ENCODE data around the gene FAM234B.

FAM234B gene

GRCh38 chr12:13060581-13060980, 16.4 kb downstream of the FAM234B start:
- Histone ChIP-seq H2AFZ (ENCODE audit: low read depth, low read length) (no peak overlapping the region), H3K79me2 (ENCODE audit: insufficient read depth, low read length) (no peaks in the 10 kb centered on the region), H3K27ac (ENCODE audit: low read length) (no peak overlapping the region), H3K9me3 (ENCODE audit: insufficient read depth, low read length, severe bottlenecking) (no peaks in the 10 kb centered on the region), H3K4me2 (ENCODE audit: insufficient read depth, low read length) (no peak overlapping the region), H3K9ac (ENCODE audit: low read depth, low read length) (no peak overlapping the region), H3K27me3 (ENCODE audit: insufficient read depth, low read length, poor library complexity) (peaks cover 7% of the 10 kb centered on the region), H3K4me1 (ENCODE audit: insufficient read depth, low read length) (no peaks in the 10 kb centered on the region), H3K4me3 (ENCODE audit: low read depth in 1 of 2, low read length in 2 of 2) (no peak overlapping the region), H3K36me3 (ENCODE audit: insufficient read depth, low read length) (no peaks in the 10 kb centered on the region), H4K20me1 (ENCODE audit: insufficient read depth, low read length) (no peaks in the 10 kb centered on the region)
- no peak for DNase-seq
- no peak for ATAC-seq (ENCODE audit: insufficient read depth, low read depth)
- TF ChIP-seq CTCF (IDR thresholded peaks at IDR 0.05; ENCODE audit: borderline replicate concordance, extremely low read depth, low read length, poor library complexity, severe bottlenecking) (no peak), EZH2 (IDR thresholded peaks at IDR 0.05; ENCODE audit: borderline replicate concordance, low read depth, low read length, severe bottlenecking) (no peak)

- no peak for TF ChIP-seq EZH2 (IDR thresholded peaks at IDR 0.05; ENCODE audit: borderline replicate concordance, low read depth, low read length, severe bottlenecking)
- no peak for TF ChIP-seq CTCF (IDR thresholded peaks at IDR 0.05; ENCODE audit: borderline replicate concordance, extremely low read depth, low read length, poor library complexity, severe bottlenecking)
- Histone ChIP-seq H3K4me3 (ENCODE audit: low read depth in 1 of 2, low read length in 2 of 2) (no peak overlapping the region), H3K36me3 (ENCODE audit: insufficient read depth, low read length) (no peaks in the 10 kb centered on the region), H3K9me3 (ENCODE audit: insufficient read depth, low read length, severe bottlenecking) (no peaks in the 10 kb centered on the region), H3K4me1 (ENCODE audit: insufficient read depth, low read length) (no peaks in the 10 kb centered on the region), H2AFZ (ENCODE audit: low read depth, low read length) (no peak overlapping the region), H3K4me2 (ENCODE audit: insufficient read depth, low read length) (no peak overlapping the region), H3K27me3 (ENCODE audit: insufficient read depth, low read length, poor library complexity) (peaks cover 7% of the 10 kb centered on the region), H4K20me1 (ENCODE audit: insufficient read depth, low read length) (no peaks in the 10 kb centered on the region), H3K79me2 (ENCODE audit: insufficient read depth, low read length) (no peaks in the 10 kb centered on the region), H3K9ac (ENCODE audit: low read depth, low read length) (no peak overlapping the region), H3K27ac (ENCODE audit: low read length) (no peak overlapping the region)
- DNase-seq (no peak), ATAC-seq (ENCODE audit: insufficient read depth, low read depth) (no peak)
Observed at GRCh38 chr12:13061377-13061776, 17.2 kb downstream of the FAM234B start.

GRCh38 chr12:13062669-13063068, 18.5 kb downstream of the FAM234B start:
- Histone ChIP-seq H3K9ac (ENCODE audit: low read depth, low read length) (no peak overlapping the region), H4K20me1 (ENCODE audit: insufficient read depth, low read length) (no peaks in the 10 kb centered on the region), H3K4me1 (ENCODE audit: insufficient read depth, low read length) (no peaks in the 10 kb centered on the region), H3K4me2 (ENCODE audit: insufficient read depth, low read length) (no peak overlapping the region), H3K79me2 (ENCODE audit: insufficient read depth, low read length) (no peaks in the 10 kb centered on the region), H3K36me3 (ENCODE audit: insufficient read depth, low read length) (no peaks in the 10 kb centered on the region), H3K27ac (ENCODE audit: low read length) (no peak overlapping the region), H3K4me3 (ENCODE audit: low read depth in 1 of 2, low read length in 2 of 2) (no peak overlapping the region), H3K9me3 (ENCODE audit: insufficient read depth, low read length, severe bottlenecking) (no peaks in the 10 kb centered on the region), H2AFZ (ENCODE audit: low read depth, low read length) (no peak overlapping the region), H3K27me3 (ENCODE audit: insufficient read depth, low read length, poor library complexity) (peaks cover 9% of the 10 kb centered on the region)
- DNase-seq = no peak
- TF ChIP-seq CTCF (IDR thresholded peaks at IDR 0.05; ENCODE audit: borderline replicate concordance, extremely low read depth, low read length, poor library complexity, severe bottlenecking) = no peak
- TF ChIP-seq EZH2 (IDR thresholded peaks at IDR 0.05; ENCODE audit: borderline replicate concordance, low read depth, low read length, severe bottlenecking) = no peak
- no peak for ATAC-seq (ENCODE audit: insufficient read depth, low read depth)

- no peak overlapping the region for H3K4me3 ChIP-seq (ENCODE audit: low read depth in 1 of 2, low read length in 2 of 2)
- no peak for TF ChIP-seq EZH2 (IDR thresholded peaks at IDR 0.05; ENCODE audit: borderline replicate concordance, low read depth, low read length, severe bottlenecking)
- no peak for TF ChIP-seq CTCF (IDR thresholded peaks at IDR 0.05; ENCODE audit: borderline replicate concordance, extremely low read depth, low read length, poor library complexity, severe bottlenecking)
- no peak overlapping the region for H3K9ac ChIP-seq (ENCODE audit: low read depth, low read length)
Observed at GRCh38 chr12:13066014-13066413, 21.8 kb downstream of the FAM234B start.

More at GRCh38 chr12:13066014-13066413, 21.8 kb downstream of the FAM234B start:
- Histone ChIP-seq H3K27ac (ENCODE audit: low read length) (no peak overlapping the region), H3K36me3 (ENCODE audit: insufficient read depth, low read length) (no peaks in the 10 kb centered on the region), H3K4me2 (ENCODE audit: insufficient read depth, low read length) (no peak overlapping the region), H3K79me2 (ENCODE audit: insufficient read depth, low read length) (no peaks in the 10 kb centered on the region), H2AFZ (ENCODE audit: low read depth, low read length) (no peak overlapping the region), H3K9me3 (ENCODE audit: insufficient read depth, low read length, severe bottlenecking) (no peaks in the 10 kb centered on the region), H3K4me1 (ENCODE audit: insufficient read depth, low read length) (no peaks in the 10 kb centered on the region), H3K27me3 (ENCODE audit: insufficient read depth, low read length, poor library complexity) (peaks cover 11% of the 10 kb centered on the region), H4K20me1 (ENCODE audit: insufficient read depth, low read length) (no peaks in the 10 kb centered on the region; the same call in 1 of the 2 replicates)
- ATAC-seq (ENCODE audit: insufficient read depth, low read depth) (no peak), DNase-seq (no peak)
